CD4-positive, alpha-beta T cell treated with Interleukin-15 for 1 hour (primary cell): ENCODE measurements around the gene ELP1.
"Not testable (repeated sequence)": the region's sequence is repeated elsewhere in the genome, so short reads cannot be mapped to it uniquely, and the experiment has no call there.

Source experiments
- DNase-seq: peaks from one replicate; pipeline ENCODE4 v3.0.0-alpha.2; 2020

ELP1 gene

GRCh38 chr9:108928386-108928785 lies 5.5 kb downstream of the ELP1 start:
- no peak for DNase-seq

DNA sequence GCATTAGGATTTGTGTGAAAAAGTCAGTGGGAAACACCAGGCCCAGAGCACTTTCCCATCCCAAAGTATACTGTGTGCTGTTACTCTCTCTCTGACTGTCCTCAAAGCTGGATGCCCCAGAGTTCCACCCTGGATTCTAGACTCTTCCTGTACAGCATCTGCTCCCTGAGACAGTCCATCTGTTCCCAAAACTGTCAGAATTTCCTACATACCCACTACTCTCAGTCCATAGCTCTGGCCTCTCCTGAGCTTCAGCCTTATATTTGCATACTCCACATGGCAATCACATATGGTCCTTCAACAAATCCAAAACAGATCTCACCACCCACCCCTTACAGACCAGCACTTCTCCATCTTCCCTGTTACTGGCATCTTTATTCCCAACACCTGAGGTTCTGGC lies 9.5 kb downstream of the ELP1 start:
- no peak for DNase-seq

- DNase-seq: no peak
Measured at GRCh38 chr9:108921200-108921599, 12.7 kb downstream of the ELP1 start.

DNA sequence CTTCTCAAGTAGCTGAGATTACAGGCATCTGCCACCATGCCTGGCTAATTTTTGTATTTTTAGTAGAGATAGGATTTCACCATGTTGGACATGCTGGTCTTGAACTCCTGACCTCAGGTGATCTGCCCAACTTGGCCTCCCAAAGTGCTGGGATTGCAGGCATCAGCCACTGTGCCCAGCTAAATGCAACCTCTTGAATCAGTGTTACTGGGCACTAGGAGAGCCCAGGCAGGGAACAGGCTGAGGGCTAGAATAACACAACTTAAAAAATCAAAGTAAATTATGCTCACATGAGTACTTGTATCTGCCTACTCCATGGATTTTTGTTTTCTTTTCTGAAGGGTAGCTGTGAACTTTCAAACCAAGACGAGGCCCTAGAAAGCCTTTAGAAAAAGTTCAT lies 13.5 kb downstream of the ELP1 start:
- not testable (repeated sequence) for DNase-seq

GRCh38 chr9:108919517-108919916 lies 14.4 kb downstream of the ELP1 start:
- no peak for DNase-seq

DNA sequence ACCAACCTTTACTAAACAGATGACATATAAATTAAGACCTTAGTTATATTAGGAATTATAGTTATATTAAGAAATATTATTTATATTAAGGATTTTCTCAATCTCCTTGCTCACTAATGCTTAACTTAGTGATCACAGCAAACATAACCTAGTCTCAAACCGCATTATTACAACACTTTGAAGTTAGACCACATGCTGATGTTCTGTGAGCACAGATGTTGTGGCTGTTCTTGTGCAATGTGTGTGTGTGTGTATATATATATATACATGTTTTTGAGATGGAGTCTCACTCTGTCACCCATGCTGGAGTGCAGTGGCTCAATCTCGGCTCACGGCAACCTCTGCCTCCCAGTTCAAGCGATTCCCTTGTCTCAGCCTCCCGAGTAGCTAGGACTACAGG lies 20.5 kb downstream of the ELP1 start:
- no peak for DNase-seq

- DNase-seq: no peak
Measured at GRCh38 chr9:108911820-108912219, 22.1 kb downstream of the ELP1 start.

DNA sequence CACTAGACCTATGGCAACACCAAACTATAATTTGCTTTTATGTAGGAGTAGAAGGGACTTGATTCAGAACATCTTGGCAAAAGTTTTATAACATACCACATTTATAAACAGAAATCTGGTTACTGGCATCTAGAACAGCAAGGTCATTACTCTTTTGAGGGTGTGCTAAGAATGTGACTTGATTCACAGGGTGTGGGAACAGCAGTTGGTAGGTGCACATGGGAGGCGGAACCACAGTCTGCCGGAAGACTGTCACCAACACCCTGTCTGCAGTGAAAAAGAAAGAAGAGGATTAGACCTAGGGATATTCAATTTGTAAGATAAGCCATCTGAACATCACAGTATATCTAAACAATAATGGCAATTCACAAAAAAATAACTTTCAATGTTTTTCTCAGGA lies 23.0 kb downstream of the ELP1 start:
- no peak for DNase-seq

DNA sequence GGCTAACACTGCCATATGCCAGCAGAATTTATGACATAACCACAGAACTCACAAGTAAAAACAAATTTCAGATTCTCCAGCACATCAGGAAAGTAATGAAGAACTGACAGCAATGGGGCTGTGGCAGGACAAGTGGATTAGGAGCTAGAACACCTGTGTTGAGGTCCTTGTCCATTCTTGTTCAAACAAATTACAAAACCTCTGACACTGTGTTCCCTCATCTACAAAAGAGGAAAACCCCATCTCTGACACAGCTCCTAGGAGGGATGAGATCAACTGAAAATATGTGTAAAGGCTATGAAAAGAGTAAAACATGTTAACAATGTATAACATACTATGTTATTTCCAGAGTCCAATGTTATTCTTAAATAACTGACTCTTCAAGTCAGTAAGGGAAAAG lies 23.5 kb downstream of the ELP1 start:
- no peak for DNase-seq

GRCh38 chr9:108905494-108905893 lies 28.4 kb downstream of the ELP1 start:
- DNase-seq: no peak

DNA sequence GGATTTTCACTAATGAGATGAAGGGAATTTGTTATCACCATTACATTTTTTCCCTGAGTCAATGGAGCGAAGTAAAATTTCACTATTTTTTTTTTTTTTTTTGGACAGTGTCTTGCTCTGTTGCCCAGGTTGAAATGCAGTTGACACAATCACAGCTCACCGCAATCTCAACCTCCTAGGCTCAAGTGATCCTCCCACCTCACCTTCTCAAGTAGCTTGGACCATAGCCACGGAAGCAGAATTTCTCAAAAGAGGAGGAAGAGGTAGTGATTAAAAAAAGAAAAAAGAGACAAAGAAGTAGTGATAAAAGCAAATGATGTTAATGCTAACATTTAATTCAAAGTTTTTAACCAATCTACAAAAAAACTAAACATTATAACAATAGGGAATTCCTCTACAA lies 29.8 kb downstream of the ELP1 start:
- DNase-seq: no peak

DNA sequence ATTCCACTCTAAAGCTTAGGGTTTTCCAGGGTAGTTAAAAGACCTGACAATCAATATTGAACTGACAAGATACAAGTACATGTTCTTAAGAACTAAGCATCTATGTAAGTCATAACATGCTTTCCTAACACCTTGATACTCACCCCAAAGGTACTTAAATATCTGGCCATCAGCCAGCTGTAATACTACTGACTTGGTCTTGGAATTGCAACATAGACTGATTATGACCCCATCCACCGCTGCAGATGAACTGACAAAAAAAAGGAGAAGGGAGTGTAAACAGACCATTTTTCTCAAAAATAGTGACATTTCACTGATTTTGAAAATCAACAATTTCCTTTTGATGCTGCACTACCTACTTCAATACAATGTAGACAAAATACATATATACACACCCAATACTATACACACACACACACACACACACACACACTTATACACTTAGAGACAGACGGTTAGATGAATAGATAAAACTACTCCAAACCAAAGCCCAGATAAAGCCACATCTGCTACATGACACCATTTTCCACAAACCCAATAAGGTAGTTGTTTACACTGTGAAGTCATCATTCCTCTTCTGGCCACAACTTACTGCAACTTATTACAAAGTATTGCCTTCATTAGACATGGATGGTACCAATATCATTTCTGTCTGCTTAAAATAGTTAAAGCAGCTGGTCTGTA lies 30.4 kb downstream of the ELP1 start:
- DNase-seq: no peak

GRCh38 chr9:108900176-108900575 lies 33.7 kb downstream of the ELP1 start:
- DNase-seq: no peak

DNA sequence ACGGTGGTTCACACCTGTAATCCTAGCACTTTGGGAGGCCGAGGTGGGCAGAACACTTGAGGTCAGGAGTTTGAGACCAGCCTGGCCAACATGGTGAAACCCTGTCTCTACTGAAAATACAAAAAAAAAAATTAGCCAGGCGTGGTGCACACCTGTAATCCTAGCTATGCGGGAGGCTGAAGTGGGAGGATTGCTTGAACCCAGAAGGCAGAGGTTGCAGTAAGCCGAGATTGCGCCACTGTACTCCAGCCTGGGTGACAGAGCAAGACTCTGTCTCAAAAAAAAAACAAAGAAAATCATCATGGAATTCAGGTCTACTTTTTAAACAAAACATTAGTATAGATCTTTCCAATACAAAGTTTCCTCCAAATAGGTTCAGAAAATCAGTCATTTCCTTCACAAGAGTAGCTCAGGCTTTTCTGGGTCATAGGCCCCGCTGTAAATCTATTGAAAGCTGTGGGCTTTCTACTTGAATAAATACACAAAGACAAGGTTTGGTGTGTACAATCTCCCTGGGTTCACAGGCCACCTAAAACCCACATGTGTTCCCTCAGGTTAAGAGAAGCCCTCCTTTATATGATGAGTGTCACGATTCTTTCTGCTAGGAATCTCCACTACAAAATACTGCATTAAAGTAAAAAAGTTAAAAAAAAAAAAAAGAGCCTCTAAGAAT lies 34.8 kb downstream of the ELP1 start:
- not testable (repeated sequence) for DNase-seq

GRCh38 chr9:108897324-108898096 lies 36.4 kb downstream of the ELP1 start:
- no peak for DNase-seq

DNA sequence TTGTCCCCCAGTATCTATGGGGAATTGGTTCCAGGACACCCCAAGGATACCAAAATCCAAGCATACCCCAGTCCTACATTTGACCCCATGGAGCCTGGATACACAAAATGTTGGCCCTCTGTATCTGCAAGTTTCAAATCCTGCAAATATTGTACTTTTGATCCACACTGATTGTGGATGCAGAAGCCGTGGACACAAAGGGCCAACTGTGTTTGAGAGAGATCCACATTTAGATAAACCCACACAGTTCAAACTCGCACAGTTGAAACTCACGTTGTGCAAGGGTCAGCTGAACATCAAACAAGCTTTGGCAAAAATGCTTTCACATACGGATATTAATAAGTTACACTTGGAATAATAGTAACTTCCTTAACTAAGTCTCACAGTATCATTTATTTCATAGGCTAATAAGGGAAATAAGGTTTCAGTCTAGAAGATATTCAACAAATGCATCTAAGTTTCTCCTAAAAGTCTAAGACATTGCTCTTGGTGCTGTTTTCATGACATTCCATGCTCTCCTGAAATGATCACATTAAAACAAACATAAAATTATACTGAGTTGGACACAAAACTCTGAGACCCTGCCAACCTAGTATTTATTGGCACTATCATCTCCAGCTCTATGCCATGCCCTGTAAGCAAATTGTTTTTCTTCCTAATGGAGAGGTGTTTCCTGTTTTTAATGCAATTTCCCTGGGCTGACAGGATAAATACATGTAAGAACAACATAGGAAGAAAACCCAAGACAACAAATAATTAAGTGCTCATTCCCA lies 39.5 kb downstream of the ELP1 start:
- no peak for DNase-seq

GRCh38 chr9:108889649-108890067 lies 44.3 kb downstream of the ELP1 start:
- no peak for DNase-seq

- DNase-seq: not testable (repeated sequence)
Measured at GRCh38 chr9:108886594-108887271, 47.2 kb downstream of the ELP1 start.

DNA sequence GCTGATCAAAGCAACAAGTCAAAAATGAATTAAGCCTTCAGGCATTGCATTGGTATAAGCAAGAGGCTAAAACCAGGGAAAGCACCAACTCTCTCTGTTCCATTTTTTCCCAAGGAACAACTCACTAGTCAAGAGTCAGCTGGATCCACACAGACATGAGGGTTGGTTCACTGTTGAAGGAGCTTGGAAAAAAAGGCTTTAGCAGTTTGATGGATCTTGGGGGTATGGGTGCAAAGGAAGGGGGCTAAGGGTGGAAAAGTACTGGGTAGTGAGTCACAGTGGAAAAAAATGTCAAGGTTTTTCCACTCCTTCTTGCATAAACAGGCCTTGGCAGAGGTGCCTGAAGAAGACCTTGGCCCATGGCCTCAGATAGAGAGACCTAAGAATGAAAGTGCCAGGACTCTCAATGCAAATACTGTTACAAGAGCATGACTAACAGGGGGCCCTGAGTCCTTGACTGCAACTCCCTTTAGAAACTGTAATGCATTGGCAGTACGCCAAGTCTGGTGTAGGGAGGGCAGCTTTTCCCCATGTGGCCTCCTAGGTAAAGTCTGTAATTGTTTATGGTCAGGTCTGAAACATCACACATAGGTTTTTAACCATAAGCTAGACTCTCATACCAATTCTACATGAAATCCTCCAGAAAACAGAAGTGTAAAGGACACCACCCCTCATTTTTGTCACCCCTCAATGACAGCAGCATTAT lies 48.1 kb downstream of the ELP1 start:
- no peak for DNase-seq

DNA sequence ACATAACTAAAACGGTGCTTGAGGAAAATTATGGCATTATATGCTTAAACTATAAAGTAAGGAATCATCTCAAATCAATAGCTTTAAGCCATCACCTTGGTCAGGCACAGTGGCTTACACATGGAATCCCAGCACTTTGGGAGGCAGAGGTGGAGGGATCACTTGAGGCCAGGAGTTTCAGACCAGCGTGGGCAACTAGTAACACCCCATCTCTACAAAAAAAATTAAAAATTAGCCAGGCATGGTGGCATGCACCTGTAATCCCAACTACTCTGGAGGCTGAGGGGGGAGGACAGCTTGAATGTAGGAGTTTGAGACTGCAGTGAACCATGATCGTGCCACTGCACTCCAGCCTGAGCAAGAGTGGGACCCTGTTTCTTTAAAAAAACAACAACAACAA lies 49.2 kb downstream of the ELP1 start:
- no peak for DNase-seq

- DNase-seq: no peak
Measured at GRCh38 chr9:108883085-108883484, 50.8 kb downstream of the ELP1 start.
